ENCODE measurements around the gene RPS16. TPM values are rescaled to one million over a fixed set of nuclear protein-coding genes. Genes with fewer than 3 reads are reported as not detected.

RPS16 gene
- total and polyA plus RNA-seq, 9 of the 15 experiments (the other 6 are each of a cell fraction or from before 2014, with no cell fraction given) = 82.6 to 3,671 (median 2,204) TPM

- intact Hi-C loops (cut with micrococcal nuclease) (no loop called here), in situ Hi-C loops (cut with MboI) (no loop called here)
- peak overlapping the region; percentile 85 for H3K4me2 ChIP-seq (ENCODE audit: insufficient read depth, low read length)
- ChIA-PET CTCF (ENCODE audit: low intra/inter-chr PET ratio) (interaction anchor here (0.8 kb wide), 1 partner anchor 10 kb away, joined by 3 read pairs; no protein-coding TSS in a partner anchor), POLR2A (interaction anchor here (0.7 to 4.0 kb wide), 9 partner anchors 10 to 216 kb away, joined by 3 to 18 read pairs (median 6); partner anchors contain the start of genes MED29, PAF1, RPS16 and SAMD4B)
- H3K79me2 ChIP-seq (ENCODE audit: control insufficient read depth, insufficient read depth, low read length) = peaks cover 50% of the 10 kb centered on the region
- no peaks in the 10 kb centered on the region for H3K27me3 ChIP-seq (ENCODE audit: control insufficient read depth in 2 of 2, insufficient read depth in 2 of 2, low read length in 2 of 2)
- DNase-seq (ENCODE audit: extremely low read depth in 1 of 4, low spot score in 3 of 4) (peak in 1 of 4 experiments; percentile 50), ATAC-seq (no peak), FAIRE-seq (no peak)
- no peak overlapping the region for H2AFZ ChIP-seq (ENCODE audit: low read depth, low read length)
- BruUV-seq (replicated peaks) = no TSS peak
- peak overlapping the region; percentile 91 to 97 for H3K9ac ChIP-seq (ENCODE audit: insufficient read depth in 1 of 2, low read depth in 2 of 2, low read length in 2 of 2)
- H4K20me1 ChIP-seq (replicated peaks; ENCODE audit: control insufficient read depth, insufficient read depth, low read length) = peaks cover 4% of the 10 kb centered on the region; the same call in 1 of the 2 replicates
- 48% methylated on average over 34 of the region's 40 CpGs for WGBS (ENCODE audit: insufficient coverage, low coverage, missing lambda C conversion rate)
- peaks cover 55 to 76% of the 10 kb centered on the region in 2 experiments for H3K4me1 ChIP-seq (replicated peaks in 1 of 2; ENCODE audit: control insufficient read depth in 2 of 2, insufficient read depth in 2 of 2, low read length in 2 of 2)
- H3K36me3 ChIP-seq (ENCODE audit: control insufficient read depth, insufficient read depth, low read length) = peaks cover 13% of the 10 kb centered on the region; the same call in 1 of the 3 replicates
- H3K27ac ChIP-seq (ENCODE audit: extremely low read depth, low read depth, low read length) = peak overlapping the region; percentile 94
- peak overlapping the region; percentile 78 for H3K4me3 ChIP-seq
- H3K9me3 ChIP-seq (replicated peaks; ENCODE audit: control insufficient read depth, insufficient read depth, low read depth, low read length) = no peaks in the 10 kb centered on the region
- no peaks in the 10 kb centered on the region for H3K9me1 ChIP-seq (ENCODE audit: control insufficient read depth, insufficient read depth, low read length)
- TF ChIP-seq ZFX (CRISPR knock-in tag; IDR thresholded peaks at IDR 0.05) (0 out of 2 replicates have a peak, but pooled peaks have one; percentile 3), RBFOX2 (IDR thresholded peaks at IDR 0.05; ENCODE audit: low read depth, low read length) (peak; percentile 89), CREB1 (IDR thresholded peaks at IDR 0.05) (no peak), CREB1 (CRISPR knock-in tag; IDR thresholded peaks at IDR 0.05) (0 out of 2 replicates have a peak, but pooled peaks have one; percentile 9), HMG20A (CRISPR knock-in tag; conservative IDR thresholded peaks at IDR 0.05) (no peak), HNRNPL (IDR thresholded peaks at IDR 0.05; ENCODE audit: low read depth, low read length) (peak; percentile 91), ETV5 (CRISPR knock-in tag; IDR thresholded peaks at IDR 0.05; ENCODE audit: low read depth) (0 out of 2 replicates have a peak, but pooled peaks have one; percentile 1), PHB (CRISPR knock-in tag; IDR thresholded peaks at IDR 0.05) (0 out of 2 replicates have a peak, but pooled peaks have one; percentile 9)
- TF ChIP-seq, protein P1, sequence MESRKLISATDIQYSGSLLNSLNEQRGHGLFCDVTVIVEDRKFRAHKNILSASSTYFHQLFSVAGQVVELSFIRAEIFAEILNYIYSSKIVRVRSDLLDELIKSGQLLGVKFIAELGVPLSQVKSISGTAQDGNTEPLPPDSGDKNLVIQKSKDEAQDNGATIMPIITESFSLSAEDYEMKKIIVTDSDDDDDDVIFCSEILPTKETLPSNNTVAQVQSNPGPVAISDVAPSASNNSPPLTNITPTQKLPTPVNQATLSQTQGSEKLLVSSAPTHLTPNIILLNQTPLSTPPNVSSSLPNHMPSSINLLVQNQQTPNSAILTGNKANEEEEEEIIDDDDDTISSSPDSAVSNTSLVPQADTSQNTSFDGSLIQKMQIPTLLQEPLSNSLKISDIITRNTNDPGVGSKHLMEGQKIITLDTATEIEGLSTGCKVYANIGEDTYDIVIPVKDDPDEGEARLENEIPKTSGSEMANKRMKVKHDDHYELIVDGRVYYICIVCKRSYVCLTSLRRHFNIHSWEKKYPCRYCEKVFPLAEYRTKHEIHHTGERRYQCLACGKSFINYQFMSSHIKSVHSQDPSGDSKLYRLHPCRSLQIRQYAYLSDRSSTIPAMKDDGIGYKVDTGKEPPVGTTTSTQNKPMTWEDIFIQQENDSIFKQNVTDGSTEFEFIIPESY (CRISPR knock-in tag; IDR thresholded peaks at IDR 0.05) = peak; percentile 22; the same call in 1 of the 2 replicates
- TF ChIP-seq, protein P2, sequence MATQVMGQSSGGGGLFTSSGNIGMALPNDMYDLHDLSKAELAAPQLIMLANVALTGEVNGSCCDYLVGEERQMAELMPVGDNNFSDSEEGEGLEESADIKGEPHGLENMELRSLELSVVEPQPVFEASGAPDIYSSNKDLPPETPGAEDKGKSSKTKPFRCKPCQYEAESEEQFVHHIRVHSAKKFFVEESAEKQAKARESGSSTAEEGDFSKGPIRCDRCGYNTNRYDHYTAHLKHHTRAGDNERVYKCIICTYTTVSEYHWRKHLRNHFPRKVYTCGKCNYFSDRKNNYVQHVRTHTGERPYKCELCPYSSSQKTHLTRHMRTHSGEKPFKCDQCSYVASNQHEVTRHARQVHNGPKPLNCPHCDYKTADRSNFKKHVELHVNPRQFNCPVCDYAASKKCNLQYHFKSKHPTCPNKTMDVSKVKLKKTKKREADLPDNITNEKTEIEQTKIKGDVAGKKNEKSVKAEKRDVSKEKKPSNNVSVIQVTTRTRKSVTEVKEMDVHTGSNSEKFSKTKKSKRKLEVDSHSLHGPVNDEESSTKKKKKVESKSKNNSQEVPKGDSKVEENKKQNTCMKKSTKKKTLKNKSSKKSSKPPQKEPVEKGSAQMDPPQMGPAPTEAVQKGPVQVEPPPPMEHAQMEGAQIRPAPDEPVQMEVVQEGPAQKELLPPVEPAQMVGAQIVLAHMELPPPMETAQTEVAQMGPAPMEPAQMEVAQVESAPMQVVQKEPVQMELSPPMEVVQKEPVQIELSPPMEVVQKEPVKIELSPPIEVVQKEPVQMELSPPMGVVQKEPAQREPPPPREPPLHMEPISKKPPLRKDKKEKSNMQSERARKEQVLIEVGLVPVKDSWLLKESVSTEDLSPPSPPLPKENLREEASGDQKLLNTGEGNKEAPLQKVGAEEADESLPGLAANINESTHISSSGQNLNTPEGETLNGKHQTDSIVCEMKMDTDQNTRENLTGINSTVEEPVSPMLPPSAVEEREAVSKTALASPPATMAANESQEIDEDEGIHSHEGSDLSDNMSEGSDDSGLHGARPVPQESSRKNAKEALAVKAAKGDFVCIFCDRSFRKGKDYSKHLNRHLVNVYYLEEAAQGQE (IDR thresholded peaks at IDR 0.05; ENCODE audit: borderline replicate concordance) = no peak
- TF ChIP-seq, protein P2 (CRISPR knock-in tag; IDR thresholded peaks at IDR 0.05; ENCODE audit: low read depth) = 0 out of 2 replicates have a peak, but pooled peaks have one; percentile 25
Measured at GRCh38 chr19:39407660-39408391, 27.9 kb downstream of the RPS16 start.

Data from K562 (cell line).